Middle frontal gyrus (tissue), 1 donor: ENCODE results near the gene DNAJB2.
"Not testable (repeated sequence)": the region's sequence is repeated elsewhere in the genome, so short reads cannot be mapped to it uniquely, and the experiment has no call there.

Experiments
- DNase-seq: peaks from one replicate; pipeline ENCODE4 v3.0.0-alpha.2; 2015; ENCODE audit warnings: low spot score; ENCODE audit errors: extremely low spot score

Gene DNAJB2

GRCh38 chr2:219298759-219299371 lies 19.7 kb downstream of the DNAJB2 start:
- peak; percentile 77 for DNase-seq

GRCh38 chr2:219299372-219299760 lies 20.2 kb downstream of the DNAJB2 start:
- no peak for DNase-seq

- DNase-seq, result no peak
These were observed 20.9 kb downstream of the DNAJB2 start for GRCh38 chr2:219300022-219300421.

- DNase-seq, result no peak
These were observed 23.3 kb downstream of the DNAJB2 start for GRCh38 chr2:219302412-219302968.

- no peak for DNase-seq
These were observed 25.1 kb downstream of the DNAJB2 start for GRCh38 chr2:219304223-219304622.

- no peak for DNase-seq
These were observed 26.9 kb downstream of the DNAJB2 start for GRCh38 chr2:219306047-219306446.

- no peak for DNase-seq
These were observed 29.3 kb downstream of the DNAJB2 start for GRCh38 chr2:219308142-219309101.

GRCh38 chr2:219309278-219309677 lies 30.1 kb downstream of the DNAJB2 start, which contains the start of gene PTPRN:
TSS of gene PTPRN (minus strand) at chr2:219309401. CDS start at chr2:219309332, 69 bp downstream.
- DNase-seq, result peak; percentile 64

GRCh38 chr2:219312683-219313263 lies 33.6 kb downstream of the DNAJB2 start:
- DNase-seq, result not testable (repeated sequence)

GRCh38 chr2:219314804-219315468 lies 35.8 kb downstream of the DNAJB2 start:
- no peak for DNase-seq

GRCh38 chr2:219323434-219323833 lies 44.3 kb downstream of the DNAJB2 start:
- no peak for DNase-seq

GRCh38 chr2:219325136-219325535 lies 46.0 kb downstream of the DNAJB2 start:
- no peak for DNase-seq

- DNase-seq, result no peak
These were observed 46.6 kb downstream of the DNAJB2 start for GRCh38 chr2:219325657-219326315.

GRCh38 chr2:219327719-219328118 lies 48.6 kb downstream of the DNAJB2 start:
- no peak for DNase-seq

GRCh38 chr2:219331560-219332213 lies 52.5 kb downstream of the DNAJB2 start:
- DNase-seq, result no peak

GRCh38 chr2:219332542-219332941 lies 53.4 kb downstream of the DNAJB2 start, which contains the start of gene RESP18:
TSS of gene RESP18 (minus strand) at chr2:219332744.
- DNase-seq, result no peak

GRCh38 chr2:219334076-219334475 lies 54.9 kb downstream of the DNAJB2 start:
- DNase-seq, result no peak

- DNase-seq, result no peak
These were observed 56.2 kb downstream of the DNAJB2 start for GRCh38 chr2:219335373-219335786.
